IPS-20b (cell line): ENCODE measurements around the gene PLCB4.

Source experiments
- H3K27ac ChIP-seq: one replicate; pipeline ENCODE4 v1.5.1; 2013; ENCODE audit warnings: low read length
- H3K27me3 ChIP-seq: 2 replicates; pipeline ENCODE4 v1.6.1; 2013; ENCODE audit warnings: mild to moderate bottlenecking, low read length, inconsistent platforms; ENCODE audit not compliant: insufficient read depth
- H3K36me3 ChIP-seq: 2 replicates; pipeline ENCODE4 v1.6.1; 2013; ENCODE audit warnings: low read depth, mild to moderate bottlenecking, inconsistent platforms, low read length, moderate library complexity; ENCODE audit not compliant: insufficient read depth
- H3K4me1 ChIP-seq: 2 replicates; pipeline ENCODE4 v1.6.1; 2013; ENCODE audit warnings: mild to moderate bottlenecking, control low read depth, inconsistent platforms, low read length, moderate library complexity; ENCODE audit not compliant: insufficient read depth
- H3K4me3 ChIP-seq: 2 replicates; pipeline ENCODE4 v1.5.1; 2013; ENCODE audit warnings: mild to moderate bottlenecking, low read length, inconsistent platforms
- H3K9ac ChIP-seq: 2 replicates; pipeline ENCODE4 v1.6.1; 2013; ENCODE audit warnings: low read depth, mild to moderate bottlenecking, inconsistent platforms, low read length, moderate library complexity
- H3K9me3 ChIP-seq: 2 replicates; pipeline ENCODE4 v1.6.1; 2013; ENCODE audit warnings: mild to moderate bottlenecking, low read depth, low read length, inconsistent platforms; ENCODE audit not compliant: insufficient read depth

The PLCB4 gene

DNA sequence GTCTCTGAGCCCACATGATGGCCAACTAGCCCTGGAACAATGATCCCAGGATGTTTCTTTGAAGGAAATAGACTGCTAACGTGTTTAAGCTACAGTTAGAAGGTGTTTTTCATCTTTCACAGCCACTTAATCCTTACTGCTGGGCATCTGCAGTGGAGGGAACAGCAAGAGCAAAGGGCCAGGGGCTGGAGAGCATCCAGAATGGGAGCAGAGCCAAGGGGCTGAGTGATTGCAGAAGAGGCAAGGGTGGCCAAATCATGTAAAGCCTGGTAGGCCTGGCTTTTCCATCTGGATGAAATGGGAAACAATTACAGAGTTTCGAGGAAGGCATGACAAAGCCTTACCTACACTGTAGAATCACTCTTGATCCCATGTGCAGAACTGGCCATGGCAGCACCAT is 426.8 kb downstream of the PLCB4 start:
- Histone ChIP-seq H3K9ac (no peak overlapping the region), H3K4me1 (no peaks in the 10 kb centered on the region), H3K27ac (no peak overlapping the region), H3K9me3 (no peaks in the 10 kb centered on the region), H3K27me3 (peaks cover 4% of the 10 kb centered on the region; the same call in 1 of the 2 replicates), H3K36me3 (no peaks in the 10 kb centered on the region), H3K4me3 (no peak overlapping the region)

DNA sequence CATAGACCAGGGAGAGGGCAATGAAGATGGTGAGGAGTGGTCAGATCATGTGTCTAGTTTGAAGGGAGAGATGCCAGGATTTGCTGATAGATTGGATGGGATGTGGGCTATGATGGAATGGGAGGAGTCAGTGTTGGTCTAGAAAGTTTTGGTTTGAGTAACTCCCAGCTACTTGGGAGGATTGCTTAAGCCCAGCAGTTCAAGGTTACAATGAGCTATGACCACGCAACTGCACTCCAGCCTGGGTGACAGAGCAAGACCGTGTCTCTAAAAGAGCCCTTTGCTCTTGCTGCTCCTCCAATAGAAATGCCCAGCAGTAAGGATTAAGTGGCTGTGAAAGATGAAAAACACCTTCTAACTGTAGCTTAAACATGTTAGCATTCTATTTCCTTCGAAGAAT is 427.3 kb downstream of the PLCB4 start:
- Histone ChIP-seq H3K27me3 (peaks cover 7% of the 10 kb centered on the region; the same call in 1 of the 2 replicates), H3K27ac (no peak overlapping the region), H3K9ac (no peak overlapping the region)

DNA sequence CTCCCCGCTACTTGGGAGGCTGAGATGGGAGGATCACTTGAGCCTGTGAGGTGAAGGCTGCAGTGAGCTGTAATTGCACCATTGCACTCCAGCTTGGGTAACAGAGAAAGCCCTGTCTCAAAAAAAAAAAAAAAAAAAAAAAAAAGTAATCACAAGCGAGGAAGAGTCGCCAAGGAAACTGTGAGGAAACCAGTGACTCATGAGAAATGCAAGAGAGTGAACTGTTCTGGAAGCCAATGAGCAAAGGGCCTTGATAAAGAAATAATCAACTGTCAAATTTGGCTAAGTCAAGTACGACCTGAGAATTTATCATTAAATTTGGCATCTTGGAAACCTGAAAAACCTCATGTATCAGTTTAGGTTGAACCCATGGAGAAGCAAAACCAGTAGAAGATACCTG is 429.4 kb downstream of the PLCB4 start:
- Histone ChIP-seq H3K4me1 (no peaks in the 10 kb centered on the region), H3K9me3 (no peaks in the 10 kb centered on the region), H3K4me3 (no peak overlapping the region), H3K9ac (no peak overlapping the region), H3K36me3 (no peaks in the 10 kb centered on the region), H3K27ac (no peak overlapping the region), H3K27me3 (peaks cover 26% of the 10 kb centered on the region)

More for the DNA sequence above, 427.3 kb downstream of the PLCB4 start:
- H3K4me3 ChIP-seq: no peak overlapping the region
- H3K4me1 ChIP-seq: no peaks in the 10 kb centered on the region
- H3K36me3 ChIP-seq: no peaks in the 10 kb centered on the region
- no peaks in the 10 kb centered on the region for H3K9me3 ChIP-seq

DNA sequence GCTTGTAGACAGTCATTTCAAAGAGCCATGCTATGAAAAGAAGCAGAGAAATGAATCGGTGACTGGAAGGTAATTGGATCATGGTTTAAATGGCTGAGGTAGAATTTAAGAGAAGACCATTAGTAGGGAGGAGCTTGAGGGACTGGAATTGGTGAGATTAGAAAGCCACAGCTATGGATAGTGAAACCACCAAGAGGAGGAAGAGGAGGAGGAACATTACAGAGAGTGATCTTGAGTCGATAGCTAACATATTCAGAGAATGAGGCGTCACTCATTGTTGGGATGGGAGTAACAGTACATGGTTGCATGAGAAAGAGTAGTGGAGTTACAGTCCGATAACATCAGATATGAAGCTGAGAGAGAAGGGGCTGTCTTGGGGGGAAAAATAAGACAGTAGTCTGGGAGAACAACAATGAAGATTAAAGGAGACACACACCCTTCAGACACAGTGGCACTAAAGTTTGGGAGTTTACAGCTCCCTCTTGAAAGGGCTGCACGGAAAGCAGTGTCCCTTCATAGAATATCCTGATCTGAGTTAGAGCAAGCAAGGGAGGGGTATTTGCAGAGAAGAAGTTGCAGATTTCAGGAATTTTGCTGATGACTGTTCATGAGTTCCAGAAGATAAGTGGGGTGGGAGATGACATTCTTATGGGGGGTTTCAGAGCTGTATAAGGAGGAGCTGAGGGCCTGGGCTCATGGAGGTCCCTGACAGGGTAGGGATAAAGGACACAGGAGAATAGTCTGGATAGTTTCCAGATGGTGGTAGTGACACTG is 430.4 kb downstream of the PLCB4 start:
- Histone ChIP-seq H3K9ac (no peak overlapping the region), H3K36me3 (no peaks in the 10 kb centered on the region), H3K9me3 (no peaks in the 10 kb centered on the region), H3K4me1 (peaks cover 4% of the 10 kb centered on the region; the same call in 1 of the 2 replicates), H3K4me3 (no peak overlapping the region), H3K27ac (no peak overlapping the region), H3K27me3 (peaks cover 36% of the 10 kb centered on the region)

DNA sequence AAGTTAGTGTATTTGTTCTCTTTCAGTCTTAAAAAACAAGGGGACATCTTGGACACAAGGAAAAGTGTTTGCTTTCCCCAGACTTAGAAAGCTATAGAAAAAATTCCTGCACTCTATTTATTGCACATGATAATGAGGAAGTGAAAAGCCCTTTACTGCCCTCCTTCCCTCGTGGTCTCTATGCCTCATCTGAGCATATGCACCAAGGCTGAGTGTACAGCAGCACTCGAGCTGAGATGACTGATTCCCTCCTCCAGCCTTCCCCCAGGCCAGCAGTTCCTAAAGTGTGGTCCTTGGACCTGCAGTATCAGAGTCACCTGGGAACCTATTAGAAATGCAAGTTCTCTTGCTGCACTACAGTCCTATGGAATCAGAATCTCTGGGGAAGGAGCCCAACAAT is 431.2 kb downstream of the PLCB4 start:
- no peak overlapping the region for H3K4me3 ChIP-seq
- peaks cover 5% of the 10 kb centered on the region; the same call in 1 of the 2 replicates for H3K4me1 ChIP-seq
- no peak overlapping the region for H3K27ac ChIP-seq
- H3K36me3 ChIP-seq: no peaks in the 10 kb centered on the region
- no peak overlapping the region for H3K9ac ChIP-seq
- H3K9me3 ChIP-seq: no peaks in the 10 kb centered on the region
- peaks cover 43% of the 10 kb centered on the region for H3K27me3 ChIP-seq

DNA sequence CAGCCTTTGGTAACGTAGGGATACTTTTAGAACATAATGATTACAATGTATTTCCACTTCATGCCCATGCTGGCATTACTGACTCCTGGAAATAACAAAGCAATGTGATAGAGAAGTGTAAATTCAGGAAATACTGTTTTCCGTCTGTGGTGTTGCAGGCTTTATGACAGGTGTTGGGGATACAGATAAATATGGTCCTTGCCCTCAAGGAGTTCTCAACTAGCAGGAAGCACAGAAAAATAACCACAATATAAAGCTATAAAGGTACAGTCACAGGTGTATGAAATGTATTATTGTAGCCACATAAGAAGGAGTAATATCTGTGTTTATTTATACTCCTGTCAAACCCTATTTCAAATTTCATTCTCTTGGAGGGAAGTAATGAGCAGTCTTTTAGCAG is 432.6 kb downstream of the PLCB4 start:
- Histone ChIP-seq H3K4me3 (no peak overlapping the region), H3K36me3 (no peaks in the 10 kb centered on the region), H3K27ac (no peak overlapping the region), H3K9me3 (no peaks in the 10 kb centered on the region; the same call in 1 of the 2 replicates), H3K9ac (no peak overlapping the region), H3K27me3 (peaks cover 57% of the 10 kb centered on the region), H3K4me1 (peaks cover 11% of the 10 kb centered on the region; the same call in 1 of the 2 replicates)

DNA sequence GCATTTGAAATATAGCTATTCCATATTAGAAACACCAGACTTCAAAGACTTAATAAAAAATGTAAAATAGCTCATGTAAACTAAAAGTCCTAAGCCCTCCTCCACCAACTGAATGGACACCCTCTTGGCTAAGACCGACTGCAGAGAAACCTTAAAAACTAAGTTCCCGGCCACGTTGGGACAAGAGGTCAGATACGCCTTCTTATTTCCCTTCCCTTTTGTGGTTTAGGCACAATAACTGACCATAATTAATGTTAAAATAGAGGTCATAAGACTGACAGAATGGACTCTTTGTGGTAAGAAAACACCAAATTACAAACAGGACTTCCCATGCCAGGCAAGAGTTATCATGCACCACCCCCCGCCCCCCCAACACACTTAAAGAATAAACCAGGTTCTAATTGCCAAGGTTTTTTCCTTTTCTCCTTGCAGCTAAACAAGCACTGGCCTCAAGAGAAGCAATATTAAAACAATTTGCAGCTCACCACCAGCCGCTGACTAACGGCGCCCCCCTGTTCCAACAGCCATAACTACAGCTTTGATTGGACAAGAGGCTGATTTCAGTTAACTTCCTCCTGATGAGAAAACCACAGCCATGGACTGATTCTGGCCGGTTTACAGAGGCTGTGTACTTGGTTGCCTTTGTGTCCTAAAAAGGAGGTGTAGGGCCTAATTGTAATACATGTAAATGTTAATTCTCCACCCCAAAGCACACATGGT is 434.8 kb downstream of the PLCB4 start:
- Histone ChIP-seq H3K9ac (no peak overlapping the region), H3K27ac (no peak overlapping the region), H3K9me3 (no peaks in the 10 kb centered on the region; the same call in 1 of the 2 replicates), H3K4me1 (peaks cover 18% of the 10 kb centered on the region; the same call in 1 of the 2 replicates), H3K36me3 (no peaks in the 10 kb centered on the region), H3K27me3 (peaks cover 79% of the 10 kb centered on the region), H3K4me3 (no peak overlapping the region)

DNA sequence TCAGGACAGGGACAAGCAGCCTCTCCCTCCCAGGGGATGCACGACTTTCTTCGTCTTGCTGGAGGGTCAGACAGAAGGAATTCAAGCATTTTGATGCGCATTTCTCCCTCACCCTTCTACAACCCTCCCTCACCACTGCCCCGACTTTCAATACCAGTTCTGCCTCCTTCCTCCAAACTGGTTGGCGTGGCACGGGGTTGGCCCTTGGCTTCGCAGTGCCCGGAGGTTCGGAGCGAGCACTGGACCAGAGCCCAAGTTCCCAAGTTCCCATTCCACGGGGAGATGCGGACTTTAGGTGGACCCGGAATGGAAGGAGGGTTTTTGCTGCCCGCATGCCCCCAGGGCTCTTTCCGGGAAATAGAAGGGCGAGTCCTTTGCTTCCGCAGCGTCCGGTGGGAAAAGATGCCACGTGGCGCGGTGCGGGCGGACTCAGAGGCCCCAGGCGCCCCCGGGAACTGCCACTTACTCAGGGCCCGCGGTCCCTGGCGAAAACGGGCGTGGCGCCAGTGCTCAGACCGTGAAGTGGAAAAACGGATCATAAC is 437.5 kb downstream of the PLCB4 start:
- H3K4me1 ChIP-seq: peaks cover 22% of the 10 kb centered on the region; the same call in 1 of the 2 replicates
- peaks cover 97% of the 10 kb centered on the region for H3K27me3 ChIP-seq
- H3K9ac ChIP-seq: no peak overlapping the region
- H3K9me3 ChIP-seq: no peaks in the 10 kb centered on the region; the same call in 1 of the 2 replicates
- no peak overlapping the region for H3K27ac ChIP-seq
- no peaks in the 10 kb centered on the region for H3K36me3 ChIP-seq
- peak overlapping the region; percentile 65; the same call in 1 of the 2 replicates for H3K4me3 ChIP-seq

DNA sequence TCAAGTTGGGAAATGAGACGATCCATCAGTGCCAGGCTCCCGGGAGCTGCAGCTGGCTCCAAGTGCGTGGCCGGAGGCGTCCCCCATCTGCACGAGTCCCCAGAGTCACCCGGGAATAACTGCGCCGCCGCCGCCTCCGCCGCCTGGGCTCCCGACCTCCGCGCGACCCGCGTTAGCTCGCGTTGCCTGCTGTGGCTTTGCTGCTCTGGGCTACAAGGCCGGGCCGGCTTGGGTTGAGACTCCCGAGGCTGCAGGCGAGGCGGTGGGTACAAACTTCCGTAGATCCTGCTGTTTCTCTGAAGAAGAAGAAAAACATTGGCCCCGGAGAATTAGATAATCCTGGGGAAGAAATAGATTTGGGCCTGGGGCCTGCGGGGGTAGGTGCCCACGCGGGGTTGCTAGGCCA is 438.1 kb downstream of the PLCB4 start:
- Histone ChIP-seq H3K4me3 (peak overlapping the region; percentile 65; the same call in 1 of the 2 replicates), H3K27me3 (peaks cover 99% of the 10 kb centered on the region), H3K9ac (no peak overlapping the region)

DNA sequence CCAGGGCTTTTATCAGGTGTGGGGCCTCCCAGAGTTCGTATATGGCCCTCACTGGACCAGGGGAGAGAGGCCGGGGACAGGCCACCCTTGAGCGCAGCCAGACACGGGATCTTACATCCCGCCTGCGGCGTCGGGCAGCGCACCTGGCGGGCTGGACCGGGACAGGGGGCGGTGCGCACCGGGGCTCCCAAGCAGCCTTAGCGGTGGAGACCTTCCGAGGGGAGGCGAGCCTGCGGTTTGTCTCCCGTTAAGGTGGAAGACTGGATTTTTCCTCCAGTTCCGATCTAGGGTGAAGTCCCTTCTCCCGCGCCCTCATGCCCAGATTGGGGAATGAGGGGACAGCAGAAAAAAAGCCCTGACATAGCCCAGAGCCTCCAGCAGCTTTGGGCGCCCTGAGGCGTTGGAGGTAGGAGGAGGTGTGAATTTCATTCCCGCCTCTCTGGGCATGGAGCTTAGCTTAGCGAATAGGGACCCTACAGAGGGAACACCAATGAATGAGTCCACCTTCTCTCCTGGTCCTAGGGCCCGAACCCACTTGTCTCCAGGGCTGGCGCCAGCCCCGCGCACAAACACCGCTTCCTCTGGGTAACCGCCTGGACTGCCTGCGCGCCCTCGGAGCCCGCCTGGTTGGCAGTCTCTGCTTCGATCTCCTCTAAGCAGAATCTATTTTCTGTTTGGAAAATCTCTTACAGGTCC is 438.8 kb downstream of the PLCB4 start:
- no peak overlapping the region for H3K27ac ChIP-seq
- H3K36me3 ChIP-seq: no peaks in the 10 kb centered on the region
- H3K4me1 ChIP-seq: peaks cover 22% of the 10 kb centered on the region; the same call in 1 of the 2 replicates
- peaks cover 99% of the 10 kb centered on the region for H3K27me3 ChIP-seq
- H3K9me3 ChIP-seq: no peaks in the 10 kb centered on the region; the same call in 1 of the 2 replicates
- H3K4me3 ChIP-seq: peak overlapping the region; percentile 65; the same call in 1 of the 2 replicates
- no peak overlapping the region for H3K9ac ChIP-seq

More for the DNA sequence above, 438.1 kb downstream of the PLCB4 start:
- peaks cover 22% of the 10 kb centered on the region; the same call in 1 of the 2 replicates for H3K4me1 ChIP-seq
- no peaks in the 10 kb centered on the region for H3K36me3 ChIP-seq
- H3K27ac ChIP-seq: no peak overlapping the region
- no peaks in the 10 kb centered on the region; the same call in 1 of the 2 replicates for H3K9me3 ChIP-seq

DNA sequence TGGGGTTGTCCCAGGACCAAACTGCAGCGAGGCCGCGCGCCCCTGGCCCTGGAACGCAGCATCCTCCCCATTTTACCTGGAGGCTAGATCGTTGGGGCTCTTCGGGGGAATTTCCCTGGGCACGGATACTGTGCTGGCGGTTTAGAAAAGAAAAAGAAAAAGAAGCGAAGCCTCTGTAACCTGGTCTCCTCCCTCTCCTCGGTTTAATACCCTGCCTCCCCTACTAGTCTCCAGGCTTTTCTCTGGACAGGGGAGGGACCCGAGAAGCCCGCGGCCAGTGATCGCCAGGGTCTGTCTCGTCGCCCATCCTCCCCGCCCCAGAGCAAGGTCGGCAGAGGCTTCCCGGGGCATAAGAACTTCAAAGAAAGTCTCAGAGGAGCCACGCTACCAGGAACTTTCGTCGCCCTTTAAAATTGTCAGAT is 439.4 kb downstream of the PLCB4 start:
- Histone ChIP-seq H3K4me3 (peak overlapping the region; percentile 65), H3K27me3 (peaks cover 99% of the 10 kb centered on the region), H3K9ac (no peak overlapping the region), H3K4me1 (peaks cover 22% of the 10 kb centered on the region; the same call in 1 of the 2 replicates), H3K36me3 (no peaks in the 10 kb centered on the region), H3K27ac (no peak overlapping the region), H3K9me3 (no peaks in the 10 kb centered on the region; the same call in 1 of the 2 replicates)
